IMR-90 (cell line): ENCODE measurements around the gene TMTC1. TPM values are rescaled to one million over a fixed set of nuclear protein-coding genes. Genes with fewer than 3 reads are reported as not detected.

Source experiments
- ATAC-seq: fragments of 200-7000 bp; cut with Tn5 transposase; 2 replicates; pipeline ENCODE4 v1.9.1; 2020; ENCODE audit warnings: low read depth, mild to moderate bottlenecking, moderate library complexity
- BruUV-seq: library from RNA; stranded (reverse); fragments of 400-500 nt; replicated peaks from 2 replicates; lab custom pipeline; 2021; lab: Mats Ljungman, UMichigan
- CTCF ChIA-PET: fragments of 300-600 bp; formaldehyde crosslinking; extraction: SDS; loops from one replicate; lab custom pipeline; 2021; ENCODE audit warnings: antibody characterized with exemption; lab: Yijun Ruan, JAX
- POLR2A ChIA-PET: fragments of 300-600 bp; sonication (Branson Sonifier 250); formaldehyde crosslinking; loops from one replicate; lab custom pipeline; 2022; ENCODE audit warnings: antibody characterized with exemption; ENCODE audit not compliant: unreplicated experiment; lab: Charles Lee
- DNase-seq: peaks from one replicate; pipeline ENCODE4 v3.0.0; 2013
- H2AFZ ChIP-seq: replicated peaks from 2 replicates; pipeline ENCODE3; 2013; ENCODE audit warnings: low read length, mild to moderate bottlenecking; ENCODE audit not compliant: poor library complexity
- H2AK5ac ChIP-seq: 2 replicates; pipeline ENCODE4 v1.6.1; 2013; ENCODE audit warnings: low read depth, low read length, inconsistent platforms
- H2AK9ac ChIP-seq: replicated peaks from 2 replicates; pipeline ENCODE3; 2013; ENCODE audit warnings: mild to moderate bottlenecking, low read depth, low read length, moderate library complexity; ENCODE audit not compliant: poor library complexity
- H2BK120ac ChIP-seq: 2 replicates; pipeline ENCODE4 v1.6.1; 2013; ENCODE audit warnings: low read depth, low read length, inconsistent platforms
- H2BK15ac ChIP-seq: 3 replicates; pipeline ENCODE4 v1.6.1; 2013; ENCODE audit warnings: low read depth, low read length, inconsistent platforms
- H2BK20ac ChIP-seq: 2 replicates; pipeline ENCODE4 v1.6.1; 2013; ENCODE audit warnings: low read depth, mild to moderate bottlenecking, inconsistent platforms, low read length, moderate library complexity
- H2BK5ac ChIP-seq: 2 replicates; pipeline ENCODE4 v1.6.1; 2013; ENCODE audit warnings: mild to moderate bottlenecking, low read depth, low read length, inconsistent platforms; ENCODE audit not compliant: poor library complexity, severe bottlenecking
- H3K14ac ChIP-seq: replicated peaks from 2 replicates; pipeline ENCODE4 v1.6.1; 2013; ENCODE audit warnings: low read depth, low read length, inconsistent platforms
- H3K18ac ChIP-seq: 2 replicates; pipeline ENCODE4 v1.6.1; 2013; ENCODE audit warnings: low read depth, low read length, control low read depth
- H3K23ac ChIP-seq: 2 replicates; pipeline ENCODE4 v1.6.1; 2013; ENCODE audit warnings: low read depth, low read length, inconsistent platforms
- H3K27ac ChIP-seq: 2 replicates; pipeline ENCODE4 v1.5.1; 2013; ENCODE audit warnings: mild to moderate bottlenecking, control low read depth, low read length; ENCODE audit not compliant: insufficient read depth
- H3K27me3 ChIP-seq: 2 replicates; pipeline ENCODE4 v1.6.1; 2013; ENCODE audit warnings: low read length; ENCODE audit not compliant: control insufficient read depth, insufficient read depth
- H3K36me3 ChIP-seq: 2 replicates; pipeline ENCODE4 v1.6.1; 2013; ENCODE audit warnings: low read length, mixed read lengths; ENCODE audit not compliant: control insufficient read depth, insufficient read depth
- H3K4ac ChIP-seq: 2 replicates; pipeline ENCODE4 v1.6.1; 2013; ENCODE audit warnings: low read depth, low read length, inconsistent platforms
- H3K4me1 ChIP-seq: 2 replicates; pipeline ENCODE4 v1.6.1; 2013; ENCODE audit warnings: low read length, mixed read lengths; ENCODE audit not compliant: control insufficient read depth, insufficient read depth
- H3K4me2 ChIP-seq: 2 replicates; pipeline ENCODE4 v1.6.1; 2013; ENCODE audit warnings: low read depth, mild to moderate bottlenecking, control low read depth, low read length, moderate library complexity
- H3K4me3 ChIP-seq: 2 replicates; pipeline ENCODE4 v1.5.1; 2013; ENCODE audit warnings: low read depth, mild to moderate bottlenecking, control low read depth, low read length, moderate library complexity; ENCODE audit not compliant: insufficient read depth
- H3K56ac ChIP-seq: 2 replicates; pipeline ENCODE4 v1.6.1; 2013; ENCODE audit warnings: low read length, inconsistent platforms; ENCODE audit not compliant: insufficient read depth; ENCODE audit errors: extremely low read depth
- H3K79me1 ChIP-seq, 2 experiments: 2 replicates each; pipeline ENCODE4 v1.6.1; 2013; ENCODE audit warnings: low read length in 2 of 2, inconsistent platforms in 1 of 2, low read depth in 1 of 2
- H3K9ac ChIP-seq: 2 replicates; pipeline ENCODE4 v1.6.1; 2013; ENCODE audit warnings: low read depth, low read length, control low read depth
- H3K9me1 ChIP-seq: 2 replicates; pipeline ENCODE4 v1.6.1; 2013; ENCODE audit warnings: low read length, inconsistent platforms; ENCODE audit not compliant: insufficient read depth
- H3K9me3 ChIP-seq: 2 replicates; pipeline ENCODE4 v1.6.1; 2013; ENCODE audit warnings: low read length; ENCODE audit not compliant: control insufficient read depth, insufficient read depth
- H4K20me1 ChIP-seq: 2 replicates; pipeline ENCODE4 v1.6.1; 2013; ENCODE audit warnings: low read length, inconsistent platforms; ENCODE audit not compliant: insufficient read depth
- H4K5ac ChIP-seq: 2 replicates; pipeline ENCODE4 v1.6.1; 2013; ENCODE audit warnings: mild to moderate bottlenecking, low read depth, low read length, control low read depth
- H4K8ac ChIP-seq, 2 experiments: 2 replicates each; pipeline ENCODE4 v1.6.1; 2013; ENCODE audit warnings: low read depth in 2 of 2, low read length in 2 of 2, control low read depth in 1 of 2, inconsistent platforms in 1 of 2
- H4K91ac ChIP-seq: 2 replicates; pipeline ENCODE4 v1.6.1; 2013; ENCODE audit warnings: low read depth, low read length, inconsistent platforms; ENCODE audit not compliant: insufficient read depth
- BHLHE40 ChIP-seq: fragments of 150-350 bp; IDR thresholded peaks from 2 replicates; pipeline ENCODE4 v1.6.1; 2016; ENCODE audit warnings: mild to moderate bottlenecking, low read depth, low read length
- CEBPB ChIP-seq: IDR thresholded peaks from 2 replicates; pipeline ENCODE4 v1.6.1; 2012; ENCODE audit warnings: low read depth, low read length, improper control_type of control experiment
- POLR2A ChIP-seq: IDR thresholded peaks from 2 replicates; pipeline ENCODE4 v1.6.1; 2012; ENCODE audit warnings: mild to moderate bottlenecking, low read depth, low read length
- WGBS, 2 experiments: methylation state at CpG; one replicate each; pipeline versions ENCODE4 v1.1.5 to v1.1.7; 2013; ENCODE audit warnings: missing lambda C conversion rate in 2 of 2; ENCODE audit not compliant: insufficient read length in 1 of 2; ENCODE audit errors: extremely low coverage in 2 of 2; 5-methylcytosine and 5-hydroxymethylcytosine counted together
- dilution Hi-C: fragments of 300-500 bp; cut with HindIII; formaldehyde crosslinking; loops from one replicate; pipeline ENCODE4 v1.14.3; 2018; ENCODE audit warnings: low sequenced_read_pairs; ENCODE audit not compliant: unreplicated experiment
- in situ Hi-C: fragments of 300-500 bp; cut with MboI; formaldehyde crosslinking; loops from 3 replicates; pipeline ENCODE4 v1.14.3; 2019; ENCODE audit warnings: low sequenced_read_pairs, inconsistent platforms, mixed read lengths
- intact Hi-C: fragments of 100-400 bp; cut with micrococcal nuclease; formaldehyde crosslinking; loops from 2 replicates; pipeline ENCODE4 v1.10.0; 2022
- polyA plus RNA-seq, 3 experiments: library from polyadenylated mRNA; depleted of rRNA; stranded (reverse); fragments of >200 nt; gene quantifications; 2 replicates each; pipeline ENCODE4 v1.2.3, GENCODE V29; 2012; ENCODE audit warnings: low replicate concordance in 1 of 3
- total RNA-seq: library from RNA; depleted of rRNA; stranded (reverse); fragments of >200 nt; gene quantifications from 2 replicates; pipeline ENCODE4 v1.2.3, GENCODE V29; 2012
- TF ChIP-seq, protein P1 (sequence below): fragments of 150-350 bp; IDR thresholded peaks from 2 replicates; pipeline ENCODE4 v1.6.1; 2017; ENCODE audit warnings: mild to moderate bottlenecking, antibody characterized with exemption, low read length, low read depth

Gene TMTC1
- total and polyA plus RNA-seq, 2 of the 4 experiments (the other 2 are of a cell fraction) = 12.5 to 36.4 TPM

GRCh38 chr12:29831173-29831572 is 47.4 kb upstream of the TMTC1 start:
- H3K36me3 ChIP-seq = no peaks in the 10 kb centered on the region
- no peak overlapping the region for H3K14ac ChIP-seq
- no peaks in the 10 kb centered on the region for H3K79me1 ChIP-seq
- H3K4ac ChIP-seq = no peak overlapping the region
- ATAC-seq = no peak
- H2BK15ac ChIP-seq = no peak overlapping the region
- H2AFZ ChIP-seq = no peak overlapping the region
- CTCF ChIA-PET = no interaction called here
- in situ Hi-C loops (no loop called here), dilution Hi-C loops (no loop called here), intact Hi-C loops (no loop called here)
- POLR2A ChIA-PET = no interaction called here
- H2BK120ac ChIP-seq = no peak overlapping the region
- no peak overlapping the region for H4K8ac ChIP-seq
- H2AK9ac ChIP-seq = no peak overlapping the region
- H2AK5ac ChIP-seq = no peak overlapping the region
- H3K23ac ChIP-seq = no peak overlapping the region
- H3K4me1 ChIP-seq = no peaks in the 10 kb centered on the region
- no peak overlapping the region for H3K9ac ChIP-seq
- no TSS peak for BruUV-seq
- H2BK20ac ChIP-seq = no peak overlapping the region
- no peak overlapping the region for H3K4me2 ChIP-seq
- H3K9me1 ChIP-seq = no peaks in the 10 kb centered on the region
- no peak overlapping the region for H3K18ac ChIP-seq
- H4K20me1 ChIP-seq = no peaks in the 10 kb centered on the region
- WGBS, 2 experiments = 0% methylated on average over 1 of the region's 3 CpGs; no CpG with 5 or more reads in 1 of the 2 experiments
- H3K56ac ChIP-seq = no peak overlapping the region
- DNase-seq = no peak
- H4K5ac ChIP-seq = no peak overlapping the region
- H3K9me3 ChIP-seq = no peaks in the 10 kb centered on the region
- TF ChIP-seq CEBPB (no peak), BHLHE40 (no peak), POLR2A (no peak)
- TF ChIP-seq, protein P1, sequence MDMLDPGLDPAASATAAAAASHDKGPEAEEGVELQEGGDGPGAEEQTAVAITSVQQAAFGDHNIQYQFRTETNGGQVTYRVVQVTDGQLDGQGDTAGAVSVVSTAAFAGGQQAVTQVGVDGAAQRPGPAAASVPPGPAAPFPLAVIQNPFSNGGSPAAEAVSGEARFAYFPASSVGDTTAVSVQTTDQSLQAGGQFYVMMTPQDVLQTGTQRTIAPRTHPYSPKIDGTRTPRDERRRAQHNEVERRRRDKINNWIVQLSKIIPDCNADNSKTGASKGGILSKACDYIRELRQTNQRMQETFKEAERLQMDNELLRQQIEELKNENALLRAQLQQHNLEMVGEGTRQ = no peak
- H3K4me3 ChIP-seq = no peak overlapping the region
- no peaks in the 10 kb centered on the region for H3K27me3 ChIP-seq
- H3K27ac ChIP-seq = no peak overlapping the region
- no peak overlapping the region for H2BK5ac ChIP-seq
- no peak overlapping the region for H4K91ac ChIP-seq
